Epithelial cell of proximal tubule (primary cell): ENCODE data around the gene BAIAP2L2. TPM values are rescaled to one million over a fixed set of nuclear protein-coding genes. Genes with fewer than 3 reads are reported as not detected.
"Not testable (repeated sequence)": the region's sequence is repeated elsewhere in the genome, so short reads cannot be mapped to it uniquely, and the experiment has no call there.

Experiments
- DNase-seq: peaks from one replicate; pipeline ENCODE4 v3.0.0-alpha.2; 2011; ENCODE audit warnings: low read depth
- H3K4me3 ChIP-seq: 2 replicates; pipeline ENCODE4 v1.5.1; 2011; ENCODE audit warnings: low read depth, mild to moderate bottlenecking, low read length
- CTCF ChIP-seq: conservative IDR thresholded peaks from 2 replicates; pipeline ENCODE4 v1.5.1; 2012; ENCODE audit warnings: low read depth, mild to moderate bottlenecking, low read length
- total RNA-seq: library from RNA; depleted of rRNA; stranded (reverse); fragments of >200 nt; gene quantifications from 2 replicates; pipeline ENCODE4 v1.2.3, GENCODE V29; 2015

The BAIAP2L2 gene
- 5.4 and 6.5 TPM in 2 replicates for total RNA-seq

DNA sequence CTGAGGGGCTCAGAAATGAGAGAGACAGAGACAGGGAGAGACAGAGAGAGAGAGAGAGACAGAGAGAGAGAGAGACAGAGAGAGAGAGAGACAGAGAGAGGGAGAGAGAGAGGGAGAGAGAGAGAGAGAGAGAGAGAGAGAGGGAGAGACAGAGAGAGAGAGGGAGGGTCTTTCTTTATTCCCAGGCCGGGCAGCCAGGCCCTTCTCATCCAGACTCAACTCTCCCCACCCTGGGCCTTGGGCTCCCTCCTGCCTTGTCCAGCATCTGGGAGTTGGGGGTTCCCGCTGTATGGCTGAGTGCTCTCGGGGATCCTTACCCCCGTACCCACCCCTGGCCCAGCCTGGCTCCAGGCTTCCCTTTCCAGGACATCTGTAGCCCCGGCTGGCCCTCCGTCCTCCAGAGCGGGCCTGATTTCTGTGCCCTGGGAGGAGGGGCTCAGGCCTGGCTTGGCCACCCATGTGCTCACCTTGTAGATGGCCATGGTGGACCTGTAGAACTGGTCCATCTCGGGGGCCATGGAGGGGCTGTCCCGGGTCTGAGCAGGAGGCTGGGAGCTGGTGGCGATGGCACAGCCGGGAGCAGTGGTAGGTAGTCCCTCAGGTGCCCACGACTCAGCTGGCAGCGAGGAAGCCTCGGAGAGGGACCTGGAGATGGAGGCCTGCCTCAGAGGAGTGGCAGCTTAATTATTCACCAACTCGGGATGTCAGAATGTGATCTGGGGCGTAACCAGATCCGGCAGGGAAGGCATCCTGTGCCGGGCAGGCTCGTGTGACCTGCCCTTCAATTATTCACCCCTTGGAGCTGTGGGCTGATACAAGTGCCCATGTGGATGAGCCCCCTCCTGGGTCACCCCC lies at the start of gene BAIAP2L2:
Gene BAIAP2L2, minus strand, starts transcription at position 677 of the 855 bp plus-strand sequence. Its CDS starts 159 bp downstream, at position 518.
- H3K4me3 ChIP-seq, result peak within 1 kb of the TSS; percentile 84
- DNase-seq, result peak; percentile 54
- no peak for TF ChIP-seq CTCF

DNA sequence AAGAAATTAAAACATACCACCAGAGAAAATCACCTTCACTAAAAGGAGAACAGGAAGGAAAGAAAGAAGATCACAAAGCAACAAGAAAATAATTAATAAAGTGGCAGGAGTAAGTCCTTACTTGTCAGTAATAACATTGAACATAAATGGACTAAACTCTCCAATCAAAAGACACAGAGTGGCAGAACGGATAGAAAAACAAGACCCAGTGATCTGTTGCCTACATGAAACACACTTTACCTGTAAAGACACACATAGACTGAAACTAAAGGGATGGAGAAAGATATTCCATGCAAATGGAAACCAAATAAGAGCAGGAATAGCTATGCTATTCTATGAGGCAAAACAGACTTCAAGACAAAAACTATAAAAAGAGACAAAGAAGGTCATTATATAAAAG lies 45.2 kb upstream of the BAIAP2L2 start:
- no peak for DNase-seq
- TF ChIP-seq CTCF, result no peak
- H3K4me3 ChIP-seq, result no peak overlapping the region

DNA sequence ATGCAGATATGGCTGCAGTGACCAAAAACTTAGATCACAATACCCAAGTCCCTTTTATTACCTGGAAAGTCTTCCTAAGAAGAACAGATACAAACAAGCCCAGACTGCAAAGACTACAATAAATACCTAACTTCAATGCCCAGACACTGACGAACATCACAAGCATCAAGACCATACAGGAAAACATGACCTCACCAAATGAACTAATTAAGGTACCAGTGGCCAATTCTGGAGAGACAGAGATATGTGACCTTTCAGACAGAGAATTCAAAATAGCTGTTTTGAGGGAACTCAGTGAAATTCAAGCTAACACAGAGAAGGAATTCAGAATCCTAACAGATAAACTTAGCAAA lies 44.1 kb upstream of the BAIAP2L2 start:
- H3K4me3 ChIP-seq, DNase-seq: not testable (repeated sequence)

DNA sequence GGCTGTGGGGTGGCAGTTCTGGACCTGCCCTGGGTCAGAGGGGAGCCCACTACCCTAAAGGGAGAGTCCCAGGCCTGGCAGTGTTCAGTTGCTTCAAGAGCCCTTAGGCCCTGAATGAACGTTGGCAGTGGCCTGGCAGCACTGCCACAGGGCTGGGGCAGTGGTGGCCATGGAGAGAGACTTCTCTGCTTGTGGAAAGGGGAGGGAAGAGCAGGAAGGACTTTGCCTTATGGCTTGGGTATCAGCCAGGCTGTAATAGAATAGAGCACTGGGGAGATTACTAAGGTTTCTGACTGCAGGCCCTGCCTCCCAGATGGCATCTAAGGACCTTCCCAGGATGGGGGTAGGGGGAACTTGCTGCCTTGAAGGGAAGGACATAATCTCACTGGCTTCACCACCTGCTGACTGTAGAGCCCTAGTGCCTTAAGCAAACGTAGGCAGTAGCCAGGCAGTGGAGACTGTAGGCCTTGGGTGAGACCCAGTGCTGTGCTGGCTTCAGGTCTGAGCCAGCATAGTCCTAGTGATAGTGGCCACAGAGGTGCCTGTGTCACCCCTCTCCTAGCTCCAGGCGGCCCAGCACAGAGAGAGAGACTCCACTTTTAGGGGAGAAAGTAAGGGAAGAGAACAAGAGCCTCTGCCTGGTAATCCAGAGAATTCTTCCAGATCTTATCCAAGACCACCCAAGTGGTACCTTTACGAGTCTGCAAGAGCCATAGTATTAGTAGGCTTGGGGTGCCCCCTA lies 43.5 kb upstream of the BAIAP2L2 start:
- DNase-seq, result no peak
- no peak overlapping the region for H3K4me3 ChIP-seq
- TF ChIP-seq CTCF, result peak; percentile 20

GRCh38 chr22:38151126-38151500 lies 40.6 kb upstream of the BAIAP2L2 start:
- TF ChIP-seq CTCF, result no peak
- no peak overlapping the region for H3K4me3 ChIP-seq
- DNase-seq, result no peak

GRCh38 chr22:38148245-38148644 lies 37.8 kb upstream of the BAIAP2L2 start:
- no peak for TF ChIP-seq CTCF
- peak; percentile 35 for DNase-seq
- no peak overlapping the region for H3K4me3 ChIP-seq

- not testable (repeated sequence) for H3K4me3 ChIP-seq, DNase-seq
Observed at GRCh38 chr22:38146166-38146565, 35.7 kb upstream of the BAIAP2L2 start.

GRCh38 chr22:38144025-38144405 lies 33.5 kb upstream of the BAIAP2L2 start:
- TF ChIP-seq CTCF, result peak; percentile 37
- no peak for DNase-seq
- no peak overlapping the region for H3K4me3 ChIP-seq
